Measurements from ENCODE around the gene RSL1D1.
"Not testable (repeated sequence)": the region's sequence is repeated elsewhere in the genome, so short reads cannot be mapped to it uniquely, and the experiment has no call there.

RSL1D1 gene

DNA sequence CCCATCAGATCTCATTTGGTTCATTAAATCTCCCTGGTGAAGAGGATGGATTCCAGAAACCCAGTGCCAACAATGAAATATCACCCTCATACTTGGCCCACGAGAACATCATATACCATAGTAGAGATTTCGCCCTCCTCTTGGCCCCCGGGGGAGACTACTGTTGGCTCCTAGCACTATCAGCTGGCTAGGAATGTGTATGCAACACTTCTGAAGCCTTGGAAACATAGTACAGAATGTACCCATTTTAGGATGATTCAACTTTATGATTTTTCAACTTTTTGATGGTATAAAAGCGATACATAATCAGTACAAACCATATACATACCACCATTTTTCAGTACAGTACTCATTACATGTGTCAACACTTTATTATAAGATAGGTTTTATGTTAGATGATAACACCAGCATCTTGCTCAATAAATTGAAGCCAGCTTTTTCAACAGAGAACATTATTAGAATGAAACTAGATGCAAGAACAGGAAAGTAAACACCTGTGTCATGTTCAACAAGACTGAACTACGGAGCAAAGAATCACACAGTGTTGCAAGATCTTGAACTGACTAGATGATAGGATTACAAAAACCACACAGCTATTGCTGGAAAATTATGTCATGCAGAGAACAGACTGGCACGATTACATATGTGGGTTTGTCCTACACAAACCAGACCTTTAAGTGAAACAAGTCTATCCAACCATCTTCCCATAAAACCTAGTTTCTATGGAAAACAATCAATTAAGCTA lies 17.2 kb downstream of the RSL1D1 start:
- no peaks in the 10 kb centered on the region for H3K9me3 ChIP-seq (ENCODE audit: severe bottlenecking)
- ATAC-seq (ENCODE audit: low read depth) (peak; percentile 86), DNase-seq (ENCODE audit: low spot score) (no peak)
- no peak overlapping the region for H3K4me3 ChIP-seq (ENCODE audit: severe bottlenecking)
- TF ChIP-seq, protein P1, sequence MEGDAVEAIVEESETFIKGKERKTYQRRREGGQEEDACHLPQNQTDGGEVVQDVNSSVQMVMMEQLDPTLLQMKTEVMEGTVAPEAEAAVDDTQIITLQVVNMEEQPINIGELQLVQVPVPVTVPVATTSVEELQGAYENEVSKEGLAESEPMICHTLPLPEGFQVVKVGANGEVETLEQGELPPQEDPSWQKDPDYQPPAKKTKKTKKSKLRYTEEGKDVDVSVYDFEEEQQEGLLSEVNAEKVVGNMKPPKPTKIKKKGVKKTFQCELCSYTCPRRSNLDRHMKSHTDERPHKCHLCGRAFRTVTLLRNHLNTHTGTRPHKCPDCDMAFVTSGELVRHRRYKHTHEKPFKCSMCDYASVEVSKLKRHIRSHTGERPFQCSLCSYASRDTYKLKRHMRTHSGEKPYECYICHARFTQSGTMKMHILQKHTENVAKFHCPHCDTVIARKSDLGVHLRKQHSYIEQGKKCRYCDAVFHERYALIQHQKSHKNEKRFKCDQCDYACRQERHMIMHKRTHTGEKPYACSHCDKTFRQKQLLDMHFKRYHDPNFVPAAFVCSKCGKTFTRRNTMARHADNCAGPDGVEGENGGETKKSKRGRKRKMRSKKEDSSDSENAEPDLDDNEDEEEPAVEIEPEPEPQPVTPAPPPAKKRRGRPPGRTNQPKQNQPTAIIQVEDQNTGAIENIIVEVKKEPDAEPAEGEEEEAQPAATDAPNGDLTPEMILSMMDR (IDR thresholded peaks at IDR 0.05; ENCODE audit: poor library complexity, severe bottlenecking) = no peak
- H3K27ac ChIP-seq (ENCODE audit: poor library complexity, severe bottlenecking) = peak overlapping the region; percentile 86
- peaks cover 27% of the 10 kb centered on the region for H3K4me1 ChIP-seq (ENCODE audit: insufficient read depth, poor library complexity, severe bottlenecking)
- H3K27me3 ChIP-seq (ENCODE audit: insufficient read depth, poor library complexity, severe bottlenecking) = no peaks in the 10 kb centered on the region
- H3K36me3 ChIP-seq (ENCODE audit: low read depth) = peaks cover 30% of the 10 kb centered on the region

DNA sequence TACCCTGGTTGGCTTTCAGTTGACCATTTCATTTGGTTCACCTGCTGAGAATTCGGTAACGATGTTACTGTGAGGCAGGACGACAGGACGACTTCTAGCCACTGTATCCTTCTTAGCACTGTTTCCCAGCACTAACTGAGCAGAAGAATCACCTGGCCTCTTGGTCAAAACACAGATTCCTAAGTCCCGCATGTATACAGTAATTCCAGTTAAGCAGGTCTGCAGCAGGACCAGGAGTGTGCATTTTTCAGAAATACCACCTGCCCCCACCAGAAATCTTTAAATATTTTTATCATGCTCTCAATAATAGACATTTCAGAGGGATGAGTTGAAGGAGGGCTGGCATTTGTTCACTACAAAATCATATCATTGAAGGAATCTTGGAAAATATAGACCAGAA lies 22.6 kb downstream of the RSL1D1 start:
- Histone ChIP-seq H3K4me1 (ENCODE audit: insufficient read depth, poor library complexity, severe bottlenecking) (peaks cover 1% of the 10 kb centered on the region), H3K4me3 (ENCODE audit: severe bottlenecking) (no peak overlapping the region), H3K9me3 (ENCODE audit: severe bottlenecking) (no peaks in the 10 kb centered on the region), H3K27ac (ENCODE audit: poor library complexity, severe bottlenecking) (no peak overlapping the region), H3K36me3 (ENCODE audit: low read depth) (no peaks in the 10 kb centered on the region), H3K27me3 (ENCODE audit: insufficient read depth, poor library complexity, severe bottlenecking) (no peaks in the 10 kb centered on the region)
- ATAC-seq (ENCODE audit: low read depth) (no peak), DNase-seq (ENCODE audit: low spot score) (no peak)
- TF ChIP-seq, protein P1 (IDR thresholded peaks at IDR 0.05; ENCODE audit: poor library complexity, severe bottlenecking) = no peak

DNA sequence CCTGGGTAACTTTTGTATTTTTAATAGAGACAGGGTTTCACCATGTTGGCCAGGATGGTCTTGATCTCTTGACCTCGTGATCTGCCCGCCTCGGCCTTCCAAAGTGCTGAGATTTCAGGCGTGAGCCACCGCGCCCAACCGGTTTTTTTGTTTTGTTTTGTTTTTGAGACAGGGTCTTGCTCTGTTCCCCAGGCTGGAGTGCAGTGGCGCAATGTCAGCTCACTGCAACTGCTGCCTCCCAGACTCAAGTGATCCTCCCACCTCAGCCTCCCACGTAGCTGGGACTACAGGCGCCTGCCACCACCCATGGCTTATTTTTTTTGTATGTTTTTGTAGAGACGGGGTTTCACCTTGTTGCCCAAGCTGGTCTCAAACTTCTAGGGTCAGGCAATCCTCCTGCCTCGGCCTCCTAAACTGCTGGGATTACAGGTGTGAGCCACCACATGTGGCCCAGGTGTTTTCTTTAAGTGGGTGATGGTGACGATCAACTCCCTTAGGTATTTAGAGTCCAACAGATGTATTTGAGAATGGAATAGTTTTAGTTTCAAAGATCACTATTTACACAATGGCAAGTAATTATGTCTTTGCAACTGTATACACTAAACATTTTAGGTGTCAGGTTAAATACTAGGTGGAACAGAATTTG lies 25.7 kb downstream of the RSL1D1 start:
- ATAC-seq (ENCODE audit: low read depth); DNase-seq (ENCODE audit: low spot score); H3K27ac ChIP-seq (ENCODE audit: poor library complexity, severe bottlenecking); H3K9me3 ChIP-seq (ENCODE audit: severe bottlenecking); H3K36me3 ChIP-seq (ENCODE audit: low read depth); H3K4me1 ChIP-seq (ENCODE audit: insufficient read depth, poor library complexity, severe bottlenecking); H3K4me3 ChIP-seq (ENCODE audit: severe bottlenecking); H3K27me3 ChIP-seq (ENCODE audit: insufficient read depth, poor library complexity, severe bottlenecking): not testable (repeated sequence)

DNA sequence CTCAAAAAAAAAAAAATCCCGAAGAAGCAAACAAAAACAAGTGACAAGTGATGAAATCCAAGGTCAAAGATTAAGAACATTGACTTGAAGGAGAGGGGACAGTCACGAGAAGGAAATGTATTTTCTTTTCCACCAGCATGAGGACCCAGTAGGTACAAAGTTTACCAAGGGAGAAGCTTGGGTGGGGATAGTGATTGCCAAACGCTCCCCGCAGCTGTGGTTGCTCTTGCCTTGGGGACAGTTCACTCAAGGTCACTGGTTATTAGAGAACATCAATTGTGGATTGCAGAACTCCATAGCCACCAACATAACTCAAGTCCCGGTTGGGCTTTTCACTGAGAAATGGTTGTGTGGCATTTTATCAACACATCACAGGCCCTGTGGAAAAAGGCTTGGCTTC lies 27.0 kb downstream of the RSL1D1 start:
- Histone ChIP-seq H3K4me3 (ENCODE audit: severe bottlenecking) (no peak overlapping the region), H3K27ac (ENCODE audit: poor library complexity, severe bottlenecking) (no peak overlapping the region), H3K36me3 (ENCODE audit: low read depth) (no peaks in the 10 kb centered on the region), H3K9me3 (ENCODE audit: severe bottlenecking) (no peaks in the 10 kb centered on the region), H3K27me3 (ENCODE audit: insufficient read depth, poor library complexity, severe bottlenecking) (no peaks in the 10 kb centered on the region), H3K4me1 (ENCODE audit: insufficient read depth, poor library complexity, severe bottlenecking) (no peaks in the 10 kb centered on the region)
- ATAC-seq (ENCODE audit: low read depth) (no peak), DNase-seq (ENCODE audit: low spot score) (no peak)
- TF ChIP-seq, protein P1 (IDR thresholded peaks at IDR 0.05; ENCODE audit: poor library complexity, severe bottlenecking) = no peak

DNA sequence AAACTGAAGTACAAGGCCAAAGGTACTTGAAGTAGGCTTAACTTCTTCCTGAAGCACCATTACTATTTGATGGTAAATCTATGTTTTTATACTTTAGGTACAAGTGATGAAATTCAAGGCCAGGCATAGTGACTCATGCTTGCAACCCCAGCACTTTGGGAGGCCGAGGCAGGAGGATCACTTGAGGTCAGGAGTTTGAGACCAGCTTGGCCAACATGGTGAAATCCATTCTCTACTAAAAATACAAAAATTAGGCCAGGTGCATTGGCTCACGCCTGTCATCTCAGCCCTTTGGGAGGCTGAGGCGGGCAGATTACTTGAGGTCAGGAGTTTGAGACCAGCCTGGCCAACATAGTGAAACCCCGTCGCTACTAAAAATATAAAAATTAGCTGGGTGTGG lies 27.7 kb downstream of the RSL1D1 start:
- H3K36me3 ChIP-seq (ENCODE audit: low read depth); DNase-seq (ENCODE audit: low spot score); H3K4me3 ChIP-seq (ENCODE audit: severe bottlenecking); H3K9me3 ChIP-seq (ENCODE audit: severe bottlenecking); H3K27me3 ChIP-seq (ENCODE audit: insufficient read depth, poor library complexity, severe bottlenecking); H3K4me1 ChIP-seq (ENCODE audit: insufficient read depth, poor library complexity, severe bottlenecking); H3K27ac ChIP-seq (ENCODE audit: poor library complexity, severe bottlenecking); ATAC-seq (ENCODE audit: low read depth): not testable (repeated sequence)

DNA sequence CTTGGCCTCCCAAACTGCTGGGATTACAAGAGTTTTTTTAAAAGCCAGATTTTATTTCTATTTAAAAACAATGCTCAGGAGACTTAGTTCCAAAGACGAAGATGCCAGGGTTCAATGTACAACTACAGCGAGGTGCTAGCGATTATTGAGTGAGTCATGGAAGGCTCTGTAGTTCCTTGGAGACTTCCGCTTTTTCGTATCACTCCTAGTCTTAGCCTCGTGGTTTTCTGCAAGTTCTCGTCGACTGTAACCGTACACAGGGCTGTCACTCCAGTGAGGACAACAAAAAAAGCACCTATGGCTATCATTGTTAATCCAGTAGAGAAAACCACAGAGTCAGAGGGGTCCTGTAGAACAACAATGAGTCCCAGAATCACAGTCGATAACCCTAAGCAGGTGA lies 31.5 kb downstream of the RSL1D1 start:
- no peak for DNase-seq (ENCODE audit: low spot score)
- H3K9me3 ChIP-seq (ENCODE audit: severe bottlenecking) = no peaks in the 10 kb centered on the region
- no peak overlapping the region for H3K4me3 ChIP-seq (ENCODE audit: severe bottlenecking)
- no peaks in the 10 kb centered on the region for H3K27me3 ChIP-seq (ENCODE audit: insufficient read depth, poor library complexity, severe bottlenecking)
- H3K4me1 ChIP-seq (ENCODE audit: insufficient read depth, poor library complexity, severe bottlenecking) = no peaks in the 10 kb centered on the region
- ATAC-seq (ENCODE audit: low read depth) = no peak
- H3K36me3 ChIP-seq (ENCODE audit: low read depth) = no peaks in the 10 kb centered on the region
- TF ChIP-seq, protein P1 (IDR thresholded peaks at IDR 0.05; ENCODE audit: poor library complexity, severe bottlenecking) = no peak
- no peak overlapping the region for H3K27ac ChIP-seq (ENCODE audit: poor library complexity, severe bottlenecking)

DNA sequence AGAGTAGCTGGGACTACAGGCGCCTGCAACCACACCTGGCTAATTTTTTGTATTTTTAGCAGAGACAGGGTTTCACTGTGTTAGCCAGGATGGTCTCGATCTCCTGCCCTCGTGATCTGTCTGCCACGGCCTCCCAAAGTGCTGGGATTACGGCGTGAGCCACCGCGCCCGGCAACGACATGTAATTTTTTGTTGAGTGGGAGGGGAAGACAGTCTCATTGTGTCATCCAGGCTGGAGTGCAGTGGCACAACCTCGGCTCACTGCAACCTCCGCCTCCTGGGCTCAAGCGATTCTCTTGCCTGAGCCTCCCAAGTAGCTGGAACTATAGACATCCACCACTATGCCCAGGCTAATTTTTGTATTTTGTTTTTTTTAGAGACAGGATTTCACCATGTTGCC lies 32.4 kb downstream of the RSL1D1 start:
- not testable (repeated sequence) for H3K4me3 ChIP-seq (ENCODE audit: severe bottlenecking); H3K27me3 ChIP-seq (ENCODE audit: insufficient read depth, poor library complexity, severe bottlenecking); DNase-seq (ENCODE audit: low spot score); H3K27ac ChIP-seq (ENCODE audit: poor library complexity, severe bottlenecking); ATAC-seq (ENCODE audit: low read depth); H3K4me1 ChIP-seq (ENCODE audit: insufficient read depth, poor library complexity, severe bottlenecking); H3K36me3 ChIP-seq (ENCODE audit: low read depth); H3K9me3 ChIP-seq (ENCODE audit: severe bottlenecking)

Data from RWPE2 (cell line).